Gastrocnemius medialis (tissue), 4 donors: ENCODE measurements around the gene MYLK3. TPM values are rescaled to one million over a fixed set of nuclear protein-coding genes. Genes with fewer than 3 reads are reported as not detected.
A peak's percentile ranks its signal among the peaks of the same experiment; 100 is the strongest.

Experiments used
- ATAC-seq, 2 donors: fragments of 150-250 bp; one replicate each; pipeline ENCODE4 v1.9.1; 2016
- DNase-seq, 2 donors: peaks; one replicate each; pipeline ENCODE4 v3.0.0-alpha.2; 2019
- H3K27ac ChIP-seq, 4 donors: fragments of 200-600 bp; sonication (generic); 1 replicate in 1 of 4; 2 replicates in 3 of 4; pipeline ENCODE4 v1.5.1; 2016 to 2018; ENCODE audit warnings: mild to moderate bottlenecking in 2 of 4, moderate library complexity in 1 of 4
- H3K27me3 ChIP-seq, 3 donors: fragments of 200-600 bp; sonication (generic) in 2 of 3; 1 replicate in 1 of 3; 2 replicates in 2 of 3; pipeline versions ENCODE4 v1.5.1 to v1.6.0; 2016 to 2019; ENCODE audit warnings: mild to moderate bottlenecking in 1 of 3, moderate library complexity in 1 of 3
- H3K36me3 ChIP-seq, 2 donors: fragments of 200-600 bp; sonication (generic) in 1 of 2; one replicate each; pipeline ENCODE4 v1.5.1; 2017 to 2018
- H3K4me1 ChIP-seq, 2 donors: fragments of 200-600 bp; sonication (generic) in 1 of 2; one replicate each; pipeline ENCODE4 v1.5.1; 2016 to 2017; ENCODE audit warnings: mild to moderate bottlenecking in 2 of 2
- H3K4me3 ChIP-seq, 4 donors: fragments of 200-600 bp; sonication (generic) in 3 of 4; 1 replicate in 1 of 4; 2 replicates in 3 of 4; pipeline ENCODE4 v1.5.1; 2016 to 2019; ENCODE audit warnings: mild to moderate bottlenecking in 2 of 4
- H3K9me3 ChIP-seq, 3 donors: fragments of 200-600 bp; sonication (generic) in 2 of 3; 1 replicate in 1 of 3; 2 replicates in 2 of 3; pipeline ENCODE4 v1.5.1; 2016 to 2019
- CTCF ChIP-seq, 5 experiments: fragments of 450-650 bp in 3 of 5; fragments of 200-600 bp in 2 of 5; sonication (generic) in 2 of 5; IDR thresholded peaks in 4 of 5; conservative IDR thresholded peaks in 1 of 5; 1 replicate in 4 of 5; 2 replicates in 1 of 5; pipeline ENCODE4 v1.5.1; 2016 to 2019; ENCODE audit warnings: antibody characterized with exemption in 5 of 5, mild to moderate bottlenecking in 3 of 5, moderate library complexity in 3 of 5
- POLR2A ChIP-seq, 2 donors: fragments of 450-650 bp; IDR thresholded peaks; one replicate each; pipeline ENCODE4 v1.6.1; 2017; ENCODE audit warnings: antibody characterized with exemption in 2 of 2, mild to moderate bottlenecking in 2 of 2, moderate library complexity in 2 of 2
- in situ Hi-C, 4 donors: fragments of 200-750 bp; cut with MboI; loops; one replicate each; pipeline versions ENCODE4 v1.15.0 to v1.8.0; 2017; ENCODE audit warnings: low sequenced_read_pairs in 4 of 4
- intact Hi-C: fragments of 100-400 bp; cut with DNase I; formaldehyde crosslinking; loops from one replicate; pipeline ENCODE4 v1.15.1; 2023; ENCODE audit warnings: low total_unique reads
- total RNA-seq, 4 donors: library from RNA; depleted of rRNA; stranded (reverse); fragments of >200 nt; gene quantifications; one replicate each; pipeline versions ENCODE4 v1.1.0 to v1.2.3, GENCODE V29; 2016

The MYLK3 gene
- total RNA-seq, 4 donors from 2014 or later, result 2.4 to 9.2 (median 5.2) TPM

- intact Hi-C loops, result loop anchor here (5.0 kb wide), 1 partner anchor 87 kb away; no protein-coding TSS in a partner anchor
- H3K27me3 ChIP-seq, result no peaks in the 10 kb centered on the region
- no peak for TF ChIP-seq CTCF (IDR thresholded peaks at IDR 0.05 in 4 of 5, conservative IDR thresholded peaks at IDR 0.05 in 1 of 5)
- TF ChIP-seq POLR2A (IDR thresholded peaks at IDR 0.05), result no peak
- peak overlapping the region; percentile 65 to 81 (median 71) for H3K27ac ChIP-seq
- H3K9me3 ChIP-seq, result no peaks in the 10 kb centered on the region
- ATAC-seq (no peak), DNase-seq (no peak)
- H3K4me3 ChIP-seq, result no peak overlapping the region
- in situ Hi-C loops, result no loop called here
- no peaks in the 10 kb centered on the region for H3K36me3 ChIP-seq
- H3K4me1 ChIP-seq, result peaks cover 14 to 27% of the 10 kb centered on the region in 2 donors
These were observed 33.1 kb downstream of the MYLK3 start for GRCh38 chr16:46714797-46715591.

DNA sequence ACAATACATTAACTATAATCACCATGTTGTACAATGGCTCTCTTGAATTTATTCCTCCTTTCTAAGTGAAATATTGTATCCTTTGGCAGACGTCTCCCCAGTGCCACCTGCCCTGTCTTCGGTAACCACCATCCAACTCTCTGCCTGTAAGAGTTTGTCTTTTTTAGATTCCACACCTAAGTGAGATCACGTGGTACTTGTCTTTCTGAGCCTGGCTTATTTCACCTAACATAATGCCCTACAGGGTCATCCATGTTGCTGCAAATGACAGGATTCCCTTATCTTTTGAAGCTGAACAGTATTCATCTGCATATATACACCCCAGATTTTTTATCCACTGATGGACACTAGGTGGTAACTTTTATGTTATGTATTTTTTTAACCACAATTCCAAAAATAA lies 34.5 kb downstream of the MYLK3 start:
- in situ Hi-C loops (no loop called here), intact Hi-C loops (loop anchor here (2.0 to 5.0 kb wide), 2 partner anchors 49 to 89 kb away; no protein-coding TSS in a partner anchor)
- peak overlapping the region; percentile 65 to 81 (median 71) for H3K27ac ChIP-seq
- DNase-seq (no peak), ATAC-seq (no peak)
- no peaks in the 10 kb centered on the region for H3K27me3 ChIP-seq
- H3K9me3 ChIP-seq, result no peaks in the 10 kb centered on the region
- peaks cover 14 to 27% of the 10 kb centered on the region in 2 donors for H3K4me1 ChIP-seq
- no peaks in the 10 kb centered on the region for H3K36me3 ChIP-seq
- TF ChIP-seq POLR2A (IDR thresholded peaks at IDR 0.05), result no peak
- TF ChIP-seq CTCF (IDR thresholded peaks at IDR 0.05 in 4 of 5, conservative IDR thresholded peaks at IDR 0.05 in 1 of 5), result no peak
- H3K4me3 ChIP-seq, result no peak overlapping the region

DNA sequence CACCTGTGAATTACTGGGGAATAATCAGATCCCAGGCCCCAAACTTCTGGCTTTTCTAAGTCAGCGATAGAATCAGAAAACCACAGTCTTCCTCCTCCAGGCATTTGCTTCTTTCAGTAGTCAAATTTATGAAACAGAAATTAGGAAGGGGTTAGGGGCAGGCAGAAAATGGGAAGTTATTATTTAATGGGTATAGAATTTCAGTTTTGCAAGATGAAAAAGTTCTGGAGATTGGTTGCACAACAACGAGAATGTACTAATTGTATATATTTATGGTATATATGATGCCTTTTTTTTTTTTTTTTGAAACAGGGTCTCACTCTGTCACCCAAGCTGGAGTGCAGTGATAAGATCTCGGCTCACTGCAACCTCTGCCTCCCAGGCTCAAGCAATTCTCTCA lies 35.2 kb downstream of the MYLK3 start:
- H3K4me1 ChIP-seq, result peaks cover 14 to 27% of the 10 kb centered on the region in 2 donors
- ATAC-seq, result no peak
- H3K36me3 ChIP-seq, result no peaks in the 10 kb centered on the region

More for the DNA sequence above, 35.2 kb downstream of the MYLK3 start:
- no peaks in the 10 kb centered on the region for H3K27me3 ChIP-seq
- peak overlapping the region; percentile 80 to 86 (median 84) for H3K27ac ChIP-seq
- in situ Hi-C loops (no loop called here), intact Hi-C loops (loop anchor here (2.0 to 5.0 kb wide), 2 partner anchors 50 to 89 kb away; no protein-coding TSS in a partner anchor)
- no peak for DNase-seq
- no peaks in the 10 kb centered on the region for H3K9me3 ChIP-seq
- no peak overlapping the region for H3K4me3 ChIP-seq
- TF ChIP-seq CTCF (IDR thresholded peaks at IDR 0.05 in 4 of 5, conservative IDR thresholded peaks at IDR 0.05 in 1 of 5), result no peak
- TF ChIP-seq POLR2A (IDR thresholded peaks at IDR 0.05), result no peak
